Right lobe of liver (tissue), 4 donors: Measurements from ENCODE around the gene AFMID.

Experiments
- POLR2A ChIP-seq: fragments of 450-650 bp; IDR thresholded peaks from one replicate; pipeline ENCODE4 v1.6.1; 2017; ENCODE audit warnings: antibody characterized with exemption, mild to moderate bottlenecking
- TF ChIP-seq, protein P1 (sequence below), 4 donors: fragments of 200-600 bp in 3 of 4; fragments of 450-650 bp in 1 of 4; IDR thresholded peaks; one replicate each; pipeline versions ENCODE4 v1.5.1 to v1.8.0; 2016 to 2022; ENCODE audit warnings: antibody characterized with exemption in 4 of 4, mild to moderate bottlenecking in 2 of 4
- donor health status: DM: no; HTN: no; CAD: no.
- donor health status: DM: no; HTN: no; CAD: no.
- donor health status: DM: no; HTN: yes; CAD: no.

- TF ChIP-seq, protein P1, sequence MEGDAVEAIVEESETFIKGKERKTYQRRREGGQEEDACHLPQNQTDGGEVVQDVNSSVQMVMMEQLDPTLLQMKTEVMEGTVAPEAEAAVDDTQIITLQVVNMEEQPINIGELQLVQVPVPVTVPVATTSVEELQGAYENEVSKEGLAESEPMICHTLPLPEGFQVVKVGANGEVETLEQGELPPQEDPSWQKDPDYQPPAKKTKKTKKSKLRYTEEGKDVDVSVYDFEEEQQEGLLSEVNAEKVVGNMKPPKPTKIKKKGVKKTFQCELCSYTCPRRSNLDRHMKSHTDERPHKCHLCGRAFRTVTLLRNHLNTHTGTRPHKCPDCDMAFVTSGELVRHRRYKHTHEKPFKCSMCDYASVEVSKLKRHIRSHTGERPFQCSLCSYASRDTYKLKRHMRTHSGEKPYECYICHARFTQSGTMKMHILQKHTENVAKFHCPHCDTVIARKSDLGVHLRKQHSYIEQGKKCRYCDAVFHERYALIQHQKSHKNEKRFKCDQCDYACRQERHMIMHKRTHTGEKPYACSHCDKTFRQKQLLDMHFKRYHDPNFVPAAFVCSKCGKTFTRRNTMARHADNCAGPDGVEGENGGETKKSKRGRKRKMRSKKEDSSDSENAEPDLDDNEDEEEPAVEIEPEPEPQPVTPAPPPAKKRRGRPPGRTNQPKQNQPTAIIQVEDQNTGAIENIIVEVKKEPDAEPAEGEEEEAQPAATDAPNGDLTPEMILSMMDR (IDR thresholded peaks at IDR 0.05), result no peak
- no peak for TF ChIP-seq POLR2A
These were observed 44.9 kb upstream of the AFMID start for GRCh38 chr17:78142119-78142861.
